ENCODE results near the gene HMGXB3. TPM values are rescaled to one million over a fixed set of nuclear protein-coding genes. Genes with fewer than 3 reads are reported as not detected.

The HMGXB3 gene, protein sequence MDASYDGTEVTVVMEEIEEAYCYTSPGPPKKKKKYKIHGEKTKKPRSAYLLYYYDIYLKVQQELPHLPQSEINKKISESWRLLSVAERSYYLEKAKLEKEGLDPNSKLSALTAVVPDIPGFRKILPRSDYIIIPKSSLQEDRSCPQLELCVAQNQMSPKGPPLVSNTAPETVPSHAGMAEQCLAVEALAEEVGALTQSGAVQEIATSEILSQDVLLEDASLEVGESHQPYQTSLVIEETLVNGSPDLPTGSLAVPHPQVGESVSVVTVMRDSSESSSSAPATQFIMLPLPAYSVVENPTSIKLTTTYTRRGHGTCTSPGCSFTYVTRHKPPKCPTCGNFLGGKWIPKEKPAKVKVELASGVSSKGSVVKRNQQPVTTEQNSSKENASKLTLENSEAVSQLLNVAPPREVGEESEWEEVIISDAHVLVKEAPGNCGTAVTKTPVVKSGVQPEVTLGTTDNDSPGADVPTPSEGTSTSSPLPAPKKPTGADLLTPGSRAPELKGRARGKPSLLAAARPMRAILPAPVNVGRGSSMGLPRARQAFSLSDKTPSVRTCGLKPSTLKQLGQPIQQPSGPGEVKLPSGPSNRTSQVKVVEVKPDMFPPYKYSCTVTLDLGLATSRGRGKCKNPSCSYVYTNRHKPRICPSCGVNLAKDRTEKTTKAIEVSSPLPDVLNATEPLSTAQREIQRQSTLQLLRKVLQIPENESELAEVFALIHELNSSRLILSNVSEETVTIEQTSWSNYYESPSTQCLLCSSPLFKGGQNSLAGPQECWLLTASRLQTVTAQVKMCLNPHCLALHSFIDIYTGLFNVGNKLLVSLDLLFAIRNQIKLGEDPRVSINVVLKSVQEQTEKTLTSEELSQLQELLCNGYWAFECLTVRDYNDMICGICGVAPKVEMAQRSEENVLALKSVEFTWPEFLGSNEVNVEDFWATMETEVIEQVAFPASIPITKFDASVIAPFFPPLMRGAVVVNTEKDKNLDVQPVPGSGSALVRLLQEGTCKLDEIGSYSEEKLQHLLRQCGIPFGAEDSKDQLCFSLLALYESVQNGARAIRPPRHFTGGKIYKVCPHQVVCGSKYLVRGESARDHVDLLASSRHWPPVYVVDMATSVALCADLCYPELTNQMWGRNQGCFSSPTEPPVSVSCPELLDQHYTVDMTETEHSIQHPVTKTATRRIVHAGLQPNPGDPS (N-terminal part only)
- 23.8 and 30.7 TPM in 2 replicates for total RNA-seq (2014; rRNA removed; shearing (Covaris generic))

DNA sequence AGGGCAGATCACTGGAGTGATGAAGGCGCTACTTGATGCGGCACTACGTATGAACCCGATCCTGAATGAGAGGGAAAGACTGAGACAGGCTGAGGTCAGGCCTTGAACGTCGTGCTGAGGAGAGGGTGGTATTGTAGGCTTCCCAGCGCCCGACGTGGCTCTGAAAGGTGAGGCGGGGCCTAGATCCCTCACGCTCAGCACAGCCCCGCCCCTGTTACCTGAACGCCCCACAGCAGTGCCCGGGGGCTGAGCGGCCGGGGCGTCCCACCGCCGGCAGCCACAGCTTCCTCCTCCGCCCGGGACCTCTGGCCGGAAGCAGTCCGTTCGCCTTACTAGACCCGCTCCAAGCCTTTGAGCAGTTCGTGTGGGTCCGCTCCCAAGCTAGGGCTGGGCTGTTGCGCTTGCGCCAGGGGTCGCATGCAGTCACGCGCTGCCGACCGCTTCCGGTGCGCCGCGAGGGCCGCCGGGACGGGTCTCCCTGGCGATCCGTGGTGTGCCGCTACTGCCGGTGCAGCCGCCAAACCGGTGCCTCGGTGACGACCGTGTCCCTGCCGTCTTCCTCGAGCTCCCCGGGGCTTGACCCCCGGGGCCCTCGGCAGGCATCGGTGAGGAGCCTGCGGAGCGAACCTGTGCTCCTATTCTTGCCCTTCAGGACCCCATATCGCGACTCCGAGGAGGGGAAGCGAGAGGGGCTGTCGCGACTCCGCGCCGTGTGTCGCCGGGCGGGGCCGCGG, at the start of gene HMGXB3, which contains the start of gene TIGD6:
Gene HMGXB3 (plus strand): TSS at position 484 of the 734 bp plus-strand sequence. CDS start 4,114 bp downstream, outside the sequence.
Gene TIGD6 (minus strand): TSS at position 399 of the 734 bp plus-strand sequence. CDS start 4,306 bp downstream, outside the sequence.
- peak within 1 kb of the TSS; percentile 92 for H3K4me3 ChIP-seq (ENCODE audit: insufficient read depth, low read depth, low read length)
- H3K27me3 ChIP-seq (ENCODE audit: control insufficient read depth, insufficient read depth, low read length) = no peaks in the 10 kb centered on the region
- H3K36me3 ChIP-seq (replicated peaks; ENCODE audit: control insufficient read depth, insufficient read depth, low read length) = peaks cover 4% of the 10 kb centered on the region
- peak; percentile 95 for DNase-seq

GRCh38 chr5:149951138-149951749, 49.3 kb upstream of the HMGXB3 start:
- peak; percentile 56 for DNase-seq
- H3K36me3 ChIP-seq (replicated peaks; ENCODE audit: control insufficient read depth, insufficient read depth, low read length) = no peaks in the 10 kb centered on the region
- no peaks in the 10 kb centered on the region for H3K27me3 ChIP-seq (ENCODE audit: control insufficient read depth, insufficient read depth, low read length)
- no peak overlapping the region for H3K4me3 ChIP-seq (ENCODE audit: insufficient read depth, low read depth, low read length)

- Histone ChIP-seq H3K27me3 (ENCODE audit: control insufficient read depth, insufficient read depth, low read length) (no peaks in the 10 kb centered on the region), H3K4me3 (ENCODE audit: insufficient read depth, low read depth, low read length) (no peak overlapping the region), H3K36me3 (replicated peaks; ENCODE audit: control insufficient read depth, insufficient read depth, low read length) (no peaks in the 10 kb centered on the region)
- no peak for DNase-seq
Measured at GRCh38 chr5:149953436-149954121, 47.0 kb upstream of the HMGXB3 start.

DNA sequence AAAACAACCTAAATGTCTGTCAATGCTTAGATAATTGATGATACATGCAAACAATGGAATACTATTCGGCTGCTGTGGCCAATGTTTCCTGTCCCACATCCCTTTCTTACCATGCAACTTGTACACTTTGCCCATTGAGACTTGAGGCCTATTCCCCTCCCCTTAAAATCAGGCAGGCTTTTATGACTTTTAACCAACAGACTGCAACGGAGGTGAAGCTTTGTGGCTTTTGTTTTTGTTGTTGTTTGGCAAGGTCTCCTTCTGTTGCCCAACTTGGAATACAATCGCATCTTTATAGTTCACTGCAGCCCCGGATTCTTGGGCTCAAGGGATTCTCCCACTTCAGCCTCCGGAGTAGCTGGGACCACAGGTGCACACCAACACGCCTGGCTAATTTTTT, 45.7 kb upstream of the HMGXB3 start:
- no peaks in the 10 kb centered on the region for H3K36me3 ChIP-seq (replicated peaks; ENCODE audit: control insufficient read depth, insufficient read depth, low read length)
- no peak overlapping the region for H3K4me3 ChIP-seq (ENCODE audit: insufficient read depth, low read depth, low read length)
- no peaks in the 10 kb centered on the region for H3K27me3 ChIP-seq (ENCODE audit: control insufficient read depth, insufficient read depth, low read length)
- DNase-seq = no peak

GRCh38 chr5:149956685-149957084, 43.9 kb upstream of the HMGXB3 start:
- Histone ChIP-seq H3K27me3 (ENCODE audit: control insufficient read depth, insufficient read depth, low read length) (no peaks in the 10 kb centered on the region; the same call in 1 of the 2 replicates), H3K4me3 (ENCODE audit: insufficient read depth, low read depth, low read length) (no peak overlapping the region), H3K36me3 (replicated peaks; ENCODE audit: control insufficient read depth, insufficient read depth, low read length) (no peaks in the 10 kb centered on the region)
- DNase-seq = no peak

DNA sequence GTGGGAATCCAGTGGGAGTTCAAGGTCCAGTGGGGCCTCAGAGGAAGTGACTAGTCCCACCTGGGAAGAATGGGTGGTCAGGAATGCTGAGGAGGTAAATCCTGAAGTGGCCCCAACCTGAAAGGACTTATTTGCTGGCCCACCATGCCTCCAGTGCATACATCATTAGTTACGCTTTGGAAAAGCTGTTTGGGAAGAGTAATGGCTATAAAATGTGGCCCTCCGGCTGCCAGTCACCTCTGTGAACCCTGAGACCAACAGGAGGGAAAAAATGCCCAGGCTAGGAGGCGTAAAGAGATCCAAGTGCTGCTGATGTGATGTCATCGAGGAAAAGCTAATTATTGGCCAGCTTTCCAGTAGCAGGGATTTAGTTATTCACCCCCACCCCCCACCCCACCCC, 42.7 kb upstream of the HMGXB3 start:
- Histone ChIP-seq H3K4me3 (ENCODE audit: insufficient read depth, low read depth, low read length) (no peak overlapping the region), H3K27me3 (ENCODE audit: control insufficient read depth, insufficient read depth, low read length) (no peaks in the 10 kb centered on the region; the same call in 1 of the 2 replicates)
- no peak for DNase-seq

DNA sequence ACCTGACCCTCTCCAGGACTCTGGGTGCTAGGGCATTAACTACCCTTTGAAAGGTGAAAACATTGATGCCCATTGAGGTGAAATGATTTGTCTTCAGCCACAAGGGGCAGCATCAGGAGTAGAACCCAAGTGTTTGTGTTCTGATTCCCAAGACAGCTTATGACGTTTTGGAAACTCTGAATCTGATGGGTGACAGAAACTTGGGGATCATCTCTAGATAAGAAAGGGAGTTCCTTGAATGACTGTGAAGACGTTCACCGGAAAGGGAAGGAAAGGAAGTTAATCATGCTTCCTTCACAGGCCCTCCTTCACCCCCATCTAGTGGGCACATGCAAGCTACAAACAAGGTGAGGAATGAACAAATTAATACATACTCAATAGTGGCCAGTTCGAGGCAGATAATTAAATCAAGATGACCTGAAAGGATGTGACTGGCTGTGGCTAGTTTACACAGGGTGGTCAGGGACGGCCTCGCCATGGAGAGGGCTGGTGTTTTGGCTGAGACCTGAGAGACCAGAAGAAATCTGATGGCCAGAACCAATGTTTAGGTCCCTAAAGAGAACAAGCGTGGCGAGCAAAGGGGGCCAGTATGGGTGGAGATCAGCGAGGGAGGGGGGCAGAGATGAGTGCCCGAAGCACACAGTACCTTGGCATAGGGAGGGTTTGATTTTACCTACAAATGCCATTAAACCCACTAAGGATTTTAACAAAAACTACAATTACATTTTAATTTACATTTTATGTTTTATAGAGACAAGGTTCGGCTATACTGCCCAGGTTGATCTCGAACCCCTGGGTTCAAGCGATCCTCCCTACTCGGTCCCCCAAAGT, 40.9 kb upstream of the HMGXB3 start:
- peak; percentile 68 for DNase-seq
- Histone ChIP-seq H3K4me3 (ENCODE audit: insufficient read depth, low read depth, low read length) (peak overlapping the region; percentile 84), H3K36me3 (replicated peaks; ENCODE audit: control insufficient read depth, insufficient read depth, low read length) (no peaks in the 10 kb centered on the region), H3K27me3 (ENCODE audit: control insufficient read depth, insufficient read depth, low read length) (no peaks in the 10 kb centered on the region; the same call in 1 of the 2 replicates)

More for the DNA sequence above, 42.7 kb upstream of the HMGXB3 start:
- H3K36me3 ChIP-seq (replicated peaks; ENCODE audit: control insufficient read depth, insufficient read depth, low read length) = no peaks in the 10 kb centered on the region

- DNase-seq = peak; percentile 98
- no peaks in the 10 kb centered on the region; the same call in 1 of the 2 replicates for H3K27me3 ChIP-seq (ENCODE audit: control insufficient read depth, insufficient read depth, low read length)
- H3K4me3 ChIP-seq (ENCODE audit: insufficient read depth, low read depth, low read length) = peak within 1 kb of the TSS; percentile 84
- no peaks in the 10 kb centered on the region for H3K36me3 ChIP-seq (replicated peaks; ENCODE audit: control insufficient read depth, insufficient read depth, low read length)
Measured at GRCh38 chr5:149960272-149961185, 40.0 kb upstream of the HMGXB3 start, which contains the start of gene SLC26A2. Gene SLC26A2 (plus strand): TSS chr5:149960758. CDS start chr5:149977653, 16,895 bp downstream.

GRCh38 chr5:149961186-149961685, 39.3 kb upstream of the HMGXB3 start:
- no peaks in the 10 kb centered on the region for H3K36me3 ChIP-seq (replicated peaks; ENCODE audit: control insufficient read depth, insufficient read depth, low read length)
- H3K4me3 ChIP-seq (ENCODE audit: insufficient read depth, low read depth, low read length) = peak overlapping the region; percentile 84
- no peak for DNase-seq
- H3K27me3 ChIP-seq (ENCODE audit: control insufficient read depth, insufficient read depth, low read length) = no peaks in the 10 kb centered on the region; the same call in 1 of the 2 replicates

- DNase-seq = peak; percentile 62
- Histone ChIP-seq H3K4me3 (ENCODE audit: insufficient read depth, low read depth, low read length) (no peak overlapping the region), H3K27me3 (ENCODE audit: control insufficient read depth, insufficient read depth, low read length) (no peaks in the 10 kb centered on the region; the same call in 1 of the 2 replicates), H3K36me3 (replicated peaks; ENCODE audit: control insufficient read depth, insufficient read depth, low read length) (no peaks in the 10 kb centered on the region)
Measured at GRCh38 chr5:149961957-149962409, 38.6 kb upstream of the HMGXB3 start.
